Mesendoderm (in vitro differentiated cells): Measurements from ENCODE around the gene FBLIM1.

Experiments
- DNase-seq: peaks from one replicate; pipeline ENCODE4 v3.0.0; 2013
- H2AK5ac ChIP-seq: 2 replicates; pipeline ENCODE4 v1.6.1; 2013; ENCODE audit warnings: low read length, inconsistent platforms
- H2BK120ac ChIP-seq: 2 replicates; pipeline ENCODE4 v1.6.1; 2013; ENCODE audit warnings: low read depth, mild to moderate bottlenecking, low read length, moderate library complexity, mixed read lengths
- H2BK15ac ChIP-seq: replicated peaks from 2 replicates; pipeline ENCODE4 v1.6.1; 2013; ENCODE audit warnings: low read depth, mild to moderate bottlenecking, moderate library complexity
- H2BK5ac ChIP-seq: 2 replicates; pipeline ENCODE4 v1.6.1; 2013; ENCODE audit warnings: low read length, inconsistent platforms
- H3K18ac ChIP-seq: 2 replicates; pipeline ENCODE4 v1.6.1; 2013; ENCODE audit warnings: mild to moderate bottlenecking, low read length, mixed read lengths
- H3K23ac ChIP-seq: one replicate; pipeline ENCODE4 v1.6.1; 2013; ENCODE audit warnings: low read length
- H3K27ac ChIP-seq: 2 replicates; pipeline ENCODE4 v1.5.1; 2013; ENCODE audit warnings: low read depth, mild to moderate bottlenecking, inconsistent platforms, low read length, moderate library complexity
- H3K27me3 ChIP-seq: 2 replicates; pipeline ENCODE4 v1.6.1; 2013; ENCODE audit warnings: low read length, control low read depth, mild to moderate bottlenecking, inconsistent platforms; ENCODE audit not compliant: insufficient read depth, poor library complexity
- H3K36me3 ChIP-seq: 2 replicates; pipeline ENCODE4 v1.6.1; 2013; ENCODE audit warnings: low read length, inconsistent platforms; ENCODE audit not compliant: control insufficient read depth, insufficient read depth
- H3K4ac ChIP-seq: one replicate; pipeline ENCODE4 v1.6.1; 2013; ENCODE audit warnings: low read depth, mild to moderate bottlenecking, low read length, moderate library complexity
- H3K4me1 ChIP-seq: 2 replicates; pipeline ENCODE4 v1.6.1; 2013; ENCODE audit warnings: low read depth, low read length, inconsistent platforms; ENCODE audit not compliant: control insufficient read depth
- H3K4me2 ChIP-seq: 2 replicates; pipeline ENCODE4 v1.6.1; 2013; ENCODE audit warnings: low read length
- H3K4me3 ChIP-seq: 2 replicates; pipeline ENCODE4 v1.5.1; 2013; ENCODE audit warnings: mild to moderate bottlenecking, low read length
- H3K56ac ChIP-seq: one replicate; pipeline ENCODE4 v1.6.1; 2013; ENCODE audit warnings: low read length
- H3K79me1 ChIP-seq: 2 replicates; pipeline ENCODE4 v1.6.1; 2013; ENCODE audit warnings: low read length, inconsistent platforms
- H3K79me2 ChIP-seq: 2 replicates; pipeline ENCODE4 v1.6.1; 2013; ENCODE audit warnings: mild to moderate bottlenecking, low read length; ENCODE audit not compliant: control insufficient read depth, insufficient read depth
- H3K9ac ChIP-seq: 2 replicates; pipeline ENCODE4 v1.6.1; 2013; ENCODE audit warnings: low read length, inconsistent platforms
- H4K5ac ChIP-seq: one replicate; pipeline ENCODE4 v1.6.1; 2013; ENCODE audit warnings: low read length
- H4K8ac ChIP-seq: one replicate; pipeline ENCODE4 v1.6.1; 2013; ENCODE audit warnings: low read depth, mild to moderate bottlenecking, control low read depth, low read length, moderate library complexity
- WGBS: extraction: QIAGEN DNeasy Blood & Tissue Kit; methylation state at CpG from one replicate; pipeline ENCODE4 v1.1.7; 2013; ENCODE audit warnings: low lambda C conversion rate, missing lambda C conversion rate; ENCODE audit not compliant: insufficient coverage; ENCODE audit errors: extremely low coverage; 5-methylcytosine and 5-hydroxymethylcytosine counted together

The FBLIM1 gene

GRCh38 chr1:15718199-15718601 is 40.4 kb upstream of the FBLIM1 start:
- Histone ChIP-seq H3K4ac (no peak overlapping the region), H3K36me3 (peaks cover 6% of the 10 kb centered on the region), H3K79me1 (peaks cover 6% of the 10 kb centered on the region), H3K4me1 (no peaks in the 10 kb centered on the region), H3K4me2 (no peak overlapping the region), H3K79me2 (no peaks in the 10 kb centered on the region), H3K23ac (no peak overlapping the region), H2BK120ac (no peak overlapping the region), H3K4me3 (no peak overlapping the region), H2AK5ac (no peak overlapping the region), H2BK5ac (no peak overlapping the region), H3K27ac (no peak overlapping the region), H4K5ac (no peak overlapping the region), H3K27me3 (no peaks in the 10 kb centered on the region), H3K56ac (no peak overlapping the region), H4K8ac (no peak overlapping the region), H3K18ac (no peak overlapping the region), H2BK15ac (no peak overlapping the region), H3K9ac (no peak overlapping the region)
- no CpG with 5 or more reads among the region's 8 CpGs for WGBS
- no peak for DNase-seq

- no peak overlapping the region for H3K4ac ChIP-seq
- no peak overlapping the region for H2BK15ac ChIP-seq
- no CpG with 5 or more reads among the region's 12 CpGs for WGBS
- H3K4me2 ChIP-seq, result no peak overlapping the region
- no peaks in the 10 kb centered on the region for H3K4me1 ChIP-seq
- H2BK120ac ChIP-seq, result no peak overlapping the region
- H2AK5ac ChIP-seq, result no peak overlapping the region
- no peak overlapping the region for H3K27ac ChIP-seq
- no peak overlapping the region for H3K18ac ChIP-seq
- H3K4me3 ChIP-seq, result no peak overlapping the region
- H3K36me3 ChIP-seq, result peaks cover 6% of the 10 kb centered on the region
- H3K79me2 ChIP-seq, result no peaks in the 10 kb centered on the region
- DNase-seq, result peak; percentile 31
- no peak overlapping the region for H2BK5ac ChIP-seq
- H4K8ac ChIP-seq, result no peak overlapping the region
- H3K27me3 ChIP-seq, result no peaks in the 10 kb centered on the region
- no peak overlapping the region for H3K9ac ChIP-seq
- no peak overlapping the region for H3K23ac ChIP-seq
- H4K5ac ChIP-seq, result no peak overlapping the region
- H3K79me1 ChIP-seq, result peaks cover 4% of the 10 kb centered on the region
- H3K56ac ChIP-seq, result no peak overlapping the region
Measured at GRCh38 chr1:15719381-15720120, 39.0 kb upstream of the FBLIM1 start.

DNA sequence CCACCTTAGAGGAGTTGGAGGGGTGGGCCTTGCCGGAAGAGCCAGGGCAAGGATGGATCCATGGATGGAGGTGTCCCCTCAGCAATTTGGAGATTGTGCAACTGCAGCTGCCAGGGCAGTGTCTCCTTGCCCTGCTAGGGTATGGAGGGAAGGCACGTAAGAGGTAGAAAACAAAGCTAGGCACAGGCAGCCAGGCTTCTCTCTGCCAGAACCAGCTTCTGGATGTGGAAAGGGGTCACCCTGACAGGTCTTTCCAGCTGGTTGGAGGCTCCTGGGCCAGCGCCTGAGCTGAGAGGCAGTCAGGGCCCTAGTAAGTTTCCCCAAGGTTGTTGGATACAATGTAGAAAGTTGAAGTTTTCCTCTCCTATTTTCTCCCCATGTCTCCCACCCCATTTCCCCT is 37.7 kb upstream of the FBLIM1 start:
- H3K4ac ChIP-seq, result no peak overlapping the region
- H3K4me1 ChIP-seq, result no peaks in the 10 kb centered on the region
- H3K27ac ChIP-seq, result no peak overlapping the region
- DNase-seq, result no peak
- H3K9ac ChIP-seq, result no peak overlapping the region
- no peak overlapping the region for H2BK120ac ChIP-seq
- H3K79me1 ChIP-seq, result no peaks in the 10 kb centered on the region
- H3K36me3 ChIP-seq, result peaks cover 6% of the 10 kb centered on the region
- WGBS, result no CpG with 5 or more reads among the region's 3 CpGs
- H2BK5ac ChIP-seq, result no peak overlapping the region
- H3K18ac ChIP-seq, result no peak overlapping the region
- no peaks in the 10 kb centered on the region for H3K79me2 ChIP-seq
- no peak overlapping the region for H3K23ac ChIP-seq
- H3K56ac ChIP-seq, result no peak overlapping the region
- H4K8ac ChIP-seq, result no peak overlapping the region
- no peak overlapping the region for H3K4me2 ChIP-seq
- H3K27me3 ChIP-seq, result no peaks in the 10 kb centered on the region
- no peak overlapping the region for H2BK15ac ChIP-seq
- H3K4me3 ChIP-seq, result no peak overlapping the region
- no peak overlapping the region for H2AK5ac ChIP-seq
- H4K5ac ChIP-seq, result no peak overlapping the region

DNA sequence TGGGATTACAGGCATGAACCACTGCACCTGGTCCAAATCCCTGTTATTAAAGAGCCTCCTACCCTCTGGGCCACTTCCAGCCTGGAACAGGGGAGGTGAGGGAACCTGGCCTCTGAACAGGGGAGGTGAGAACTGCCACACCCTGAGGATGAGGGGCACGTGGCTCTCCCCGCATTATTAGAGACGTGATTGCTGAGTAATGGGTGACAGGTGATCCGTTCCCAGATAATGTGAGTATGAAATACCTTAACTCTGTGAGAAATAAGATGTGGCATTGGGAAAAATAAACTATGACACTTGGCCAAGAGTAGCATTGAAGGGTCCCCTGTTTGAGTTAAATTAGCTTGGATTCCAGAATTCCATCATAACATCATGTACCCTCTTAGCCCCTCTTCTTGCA is 36.2 kb upstream of the FBLIM1 start:
- H2AK5ac ChIP-seq, result no peak overlapping the region
- no peaks in the 10 kb centered on the region for H3K79me1 ChIP-seq
- H4K8ac ChIP-seq, result no peak overlapping the region
- no peaks in the 10 kb centered on the region for H3K27me3 ChIP-seq
- H2BK120ac ChIP-seq, result no peak overlapping the region
- H3K4me2 ChIP-seq, result no peak overlapping the region
- H3K79me2 ChIP-seq, result no peaks in the 10 kb centered on the region
- H3K4ac ChIP-seq, result no peak overlapping the region
- no peak overlapping the region for H3K18ac ChIP-seq
- H3K9ac ChIP-seq, result no peak overlapping the region
- no peak overlapping the region for H2BK5ac ChIP-seq
- no peak overlapping the region for H3K56ac ChIP-seq
- H3K23ac ChIP-seq, result no peak overlapping the region
- no peak overlapping the region for H2BK15ac ChIP-seq
- no peak overlapping the region for H3K4me3 ChIP-seq
- no CpG with 5 or more reads among the region's 4 CpGs for WGBS
- H3K4me1 ChIP-seq, result no peaks in the 10 kb centered on the region
- no peak overlapping the region for H3K27ac ChIP-seq
- H3K36me3 ChIP-seq, result peaks cover 4% of the 10 kb centered on the region
- H4K5ac ChIP-seq, result no peak overlapping the region
- DNase-seq, result no peak

GRCh38 chr1:15722836-15723532 is 35.6 kb upstream of the FBLIM1 start:
- no CpG with 5 or more reads among the region's 13 CpGs for WGBS

More at GRCh38 chr1:15722836-15723532, 35.6 kb upstream of the FBLIM1 start:
- no peak overlapping the region for H2BK120ac ChIP-seq
- no peak overlapping the region for H4K8ac ChIP-seq
- no peak overlapping the region for H3K4me2 ChIP-seq
- H3K27ac ChIP-seq, result no peak overlapping the region
- no peaks in the 10 kb centered on the region for H3K4me1 ChIP-seq
- H3K27me3 ChIP-seq, result no peaks in the 10 kb centered on the region
- H3K56ac ChIP-seq, result no peak overlapping the region
- no peak overlapping the region for H2BK15ac ChIP-seq
- peaks cover 5% of the 10 kb centered on the region for H3K36me3 ChIP-seq
- no peak overlapping the region for H3K18ac ChIP-seq
- peak; percentile 59 for DNase-seq
- H2BK5ac ChIP-seq, result no peak overlapping the region
- no peak overlapping the region for H3K23ac ChIP-seq
- no peak overlapping the region for H2AK5ac ChIP-seq
- H4K5ac ChIP-seq, result no peak overlapping the region
- H3K79me1 ChIP-seq, result no peaks in the 10 kb centered on the region
- H3K79me2 ChIP-seq, result no peaks in the 10 kb centered on the region
- no peak overlapping the region for H3K9ac ChIP-seq
- no peak overlapping the region for H3K4ac ChIP-seq
- no peak overlapping the region for H3K4me3 ChIP-seq
